HG02981 (cell line): Measurements from ENCODE around the gene FAT2.

Source experiments
- ATAC-seq: cut with Tn5 transposase; IDR thresholded peaks from one replicate; pipeline ENCODE4 v1.9.1; 2021; ENCODE audit warnings: mild to moderate bottlenecking, moderate library complexity; ENCODE audit not compliant: unreplicated experiment

The FAT2 gene

DNA sequence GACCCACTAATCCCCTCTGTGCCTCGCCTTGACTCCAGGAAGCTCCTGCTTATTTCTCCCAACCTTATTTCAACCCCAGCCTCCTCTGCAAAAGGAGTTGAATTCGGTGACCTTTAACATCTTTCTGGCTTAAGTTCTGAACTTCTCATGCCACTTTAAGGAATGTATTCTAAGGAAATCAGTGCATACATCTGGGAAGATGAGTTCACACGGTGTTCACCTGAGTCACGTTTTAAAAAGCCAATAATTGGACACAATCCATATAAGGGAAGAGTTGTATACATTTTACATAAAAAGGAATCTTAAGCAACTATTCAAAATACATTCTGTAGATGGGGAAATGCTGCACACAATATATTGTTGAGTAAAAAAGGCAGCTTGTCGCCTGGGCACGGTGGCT, 33.2 kb downstream of the FAT2 start:
- no peak for ATAC-seq

DNA sequence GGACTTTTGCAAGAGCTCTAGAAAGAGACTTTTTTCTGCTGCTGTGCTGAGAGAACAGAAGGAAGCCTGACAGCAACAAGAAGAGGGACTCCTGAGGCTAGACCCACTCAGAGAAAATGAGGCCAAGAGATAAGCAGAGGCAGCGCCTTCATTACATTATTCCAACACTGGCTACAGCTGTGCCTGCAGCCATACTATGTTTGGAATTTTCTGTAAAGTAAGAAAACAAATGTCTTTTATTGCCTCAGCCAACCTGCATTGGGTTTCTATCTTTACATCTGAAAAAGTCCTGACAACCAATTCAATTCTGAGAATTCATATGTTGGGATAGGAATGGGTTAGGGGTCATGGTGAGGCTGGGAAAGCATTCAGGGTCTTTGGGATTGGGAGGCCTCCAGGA, 33.7 kb downstream of the FAT2 start:
- no peak for ATAC-seq

GRCh38 chr5:151556806-151557205, 34.3 kb downstream of the FAT2 start:
- ATAC-seq, result no peak

- ATAC-seq, result no peak
Observed at GRCh38 chr5:151555760-151556576, 35.2 kb downstream of the FAT2 start.

DNA sequence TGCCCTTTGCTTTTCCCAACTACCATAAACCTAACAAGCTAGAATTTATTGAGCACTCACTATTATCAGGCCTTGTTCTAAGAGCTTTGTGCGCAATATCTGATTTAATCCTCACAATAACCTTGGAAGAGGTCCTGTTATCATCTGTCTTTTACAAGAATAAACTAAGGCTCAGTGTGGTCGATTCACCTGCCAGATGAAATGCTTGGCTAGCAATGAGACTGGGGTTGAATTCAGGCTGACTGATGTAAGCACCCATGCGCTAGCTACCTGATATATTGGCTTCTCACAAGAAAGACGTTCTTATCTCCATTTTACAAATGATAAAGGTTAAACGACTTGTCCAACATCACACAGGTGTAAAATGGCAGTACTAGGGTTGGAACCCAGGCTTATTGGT, 37.4 kb downstream of the FAT2 start:
- ATAC-seq, result no peak

DNA sequence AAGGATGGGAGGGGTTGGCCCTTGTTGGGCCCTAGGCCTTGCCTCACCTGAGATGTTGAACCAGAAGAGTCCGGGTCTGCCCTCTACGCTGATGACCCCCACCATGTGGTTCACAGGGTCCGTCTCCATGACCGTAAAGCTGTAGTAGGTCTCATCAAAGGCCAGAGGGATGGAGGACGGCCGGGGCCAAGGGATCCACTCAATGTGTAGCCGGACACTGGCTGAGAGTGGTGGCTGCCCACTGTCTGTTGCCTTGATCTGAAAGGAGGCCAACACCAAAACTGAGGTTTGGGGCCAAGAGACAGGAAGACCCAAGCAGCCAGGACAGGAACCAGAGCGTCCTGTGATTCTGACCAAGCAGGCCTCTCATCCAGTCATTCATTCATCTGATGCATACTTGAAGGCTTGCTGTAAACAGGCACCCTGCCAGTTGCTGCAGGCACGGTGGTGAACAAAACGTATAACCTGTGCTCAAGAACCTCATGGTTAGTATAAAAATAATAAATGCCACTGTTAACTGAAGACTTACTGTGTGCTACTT, 37.9 kb downstream of the FAT2 start:
- ATAC-seq, result no peak

DNA sequence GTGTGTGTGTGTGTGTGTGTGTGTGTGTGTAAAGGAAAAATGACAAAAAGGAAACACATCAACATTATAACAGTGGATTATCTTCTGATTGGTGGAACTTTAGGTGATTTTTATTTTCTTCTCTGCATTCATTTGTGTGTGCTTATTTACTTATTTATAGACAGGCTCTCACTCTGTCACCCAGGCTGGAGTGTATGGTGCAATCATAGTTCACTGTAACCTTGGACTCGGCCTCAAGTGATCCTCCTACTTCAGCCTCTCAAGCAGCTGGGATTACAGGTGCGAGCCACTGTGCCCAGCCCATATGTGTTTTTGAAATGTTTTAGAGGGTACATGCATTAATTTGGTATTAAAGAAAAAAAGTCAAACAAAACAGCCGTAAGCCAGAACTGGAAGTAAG, 39.1 kb downstream of the FAT2 start:
- no peak for ATAC-seq

- no peak for ATAC-seq
Observed at GRCh38 chr5:151550146-151550545, 41.0 kb downstream of the FAT2 start.

GRCh38 chr5:151549713-151550112, 41.4 kb downstream of the FAT2 start:
- no peak for ATAC-seq

- ATAC-seq, result no peak
Observed at GRCh38 chr5:151547364-151547763, 43.8 kb downstream of the FAT2 start.

DNA sequence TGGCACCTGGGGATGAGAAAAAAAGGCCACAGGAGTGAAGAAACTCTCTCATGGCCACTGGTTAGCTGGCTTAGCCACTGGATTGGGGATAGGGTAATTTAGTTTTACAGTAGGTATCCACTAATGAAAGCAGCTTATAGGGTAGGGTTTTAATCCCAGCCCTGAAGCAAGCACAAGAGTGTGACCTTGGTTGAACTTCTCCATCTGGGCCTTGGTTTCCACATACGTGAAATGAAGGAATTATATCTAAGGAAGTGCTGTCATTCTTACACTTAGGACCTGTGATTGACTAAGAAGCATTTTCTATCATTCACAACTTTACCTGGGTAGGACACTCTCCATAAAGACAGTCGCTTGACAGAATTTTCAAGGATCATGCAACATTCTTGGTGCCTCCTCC, 49.6 kb downstream of the FAT2 start:
- ATAC-seq, result no peak
